Retinal pigment epithelial cell (primary cell): ENCODE data around the gene METTL13.

ENCODE experiments used
- DNase-seq: peaks from one replicate; pipeline ENCODE4 v3.0.0-alpha.2; 2010; ENCODE audit warnings: low read depth
- H3K4me3 ChIP-seq: 2 replicates; pipeline ENCODE4 v1.5.1; 2011; ENCODE audit warnings: mild to moderate bottlenecking, low read length, control low read depth, moderate library complexity
- CTCF ChIP-seq: conservative IDR thresholded peaks from 2 replicates; pipeline ENCODE4 v1.5.1; 2011; ENCODE audit warnings: low read depth, low read length, control low read depth, inconsistent platforms

The METTL13 gene

DNA sequence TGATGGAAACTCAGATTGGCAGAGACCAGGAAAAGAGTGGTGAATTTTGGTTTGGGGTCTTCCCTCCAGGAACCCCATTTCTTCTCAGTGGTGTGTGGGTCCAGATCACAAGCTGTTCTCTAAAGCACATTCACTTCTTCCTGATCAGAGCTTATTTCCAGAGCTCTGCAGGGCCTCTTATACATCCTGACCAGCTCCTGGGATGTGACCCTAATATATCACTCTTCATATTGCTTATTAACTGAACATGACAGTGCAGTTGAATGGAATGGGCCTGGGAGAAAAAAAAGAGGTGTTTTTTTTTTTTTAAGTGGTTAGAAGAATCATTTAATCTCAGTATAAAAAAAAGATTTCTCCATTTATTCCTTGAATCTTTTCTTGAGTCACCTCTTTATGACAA is 30.2 kb downstream of the METTL13 start:
- DNase-seq: no peak
- no peak overlapping the region for H3K4me3 ChIP-seq
- TF ChIP-seq CTCF: no peak

DNA sequence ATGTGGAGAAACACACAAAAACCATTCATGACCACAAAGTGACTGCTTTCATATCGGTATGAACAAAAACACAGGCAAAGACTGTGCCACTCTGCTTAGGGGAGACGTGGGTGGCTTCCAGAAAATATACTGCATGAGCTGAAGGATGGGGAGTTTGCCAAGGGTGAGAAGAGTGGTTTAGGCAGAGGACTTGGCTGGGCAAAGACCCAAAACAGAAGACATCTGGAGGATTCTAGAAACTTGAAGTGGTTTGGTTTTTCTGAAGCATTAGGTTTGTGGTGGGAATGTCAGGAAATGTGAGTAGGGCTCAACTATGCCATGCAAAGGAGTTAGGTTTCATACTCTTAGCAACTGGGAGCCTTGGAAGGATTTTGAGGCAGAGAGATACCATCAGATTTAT is 33.2 kb downstream of the METTL13 start:
- no peak for TF ChIP-seq CTCF
- no peak overlapping the region for H3K4me3 ChIP-seq
- DNase-seq: no peak

DNA sequence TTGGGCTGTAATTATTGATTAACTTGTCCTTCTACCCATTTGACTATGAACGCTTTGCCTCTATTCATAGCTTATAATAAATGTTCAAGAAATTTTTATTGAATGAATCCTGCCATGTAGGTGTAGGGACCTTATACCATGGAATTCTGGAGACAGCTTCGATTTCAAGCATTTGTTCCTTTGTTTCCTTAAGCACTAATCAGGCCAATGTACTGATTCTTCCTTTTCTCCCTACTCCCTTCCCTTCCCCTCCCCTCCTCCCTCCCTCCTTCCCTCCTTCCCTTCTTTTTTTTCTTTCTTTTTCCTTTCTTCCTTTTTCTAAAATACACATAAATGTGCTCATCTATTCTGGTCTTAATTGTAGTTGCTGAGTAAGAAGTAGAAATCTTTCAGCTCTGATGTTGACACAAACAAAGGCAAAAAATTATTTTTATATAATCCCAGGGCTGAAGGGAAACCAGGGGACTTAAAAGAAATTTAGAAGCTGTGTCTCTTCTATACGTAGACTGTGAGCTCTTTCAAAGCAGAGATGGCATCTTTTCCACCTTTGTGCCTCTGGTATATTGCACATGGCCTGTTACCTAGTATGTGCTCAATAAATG is 34.9 kb downstream of the METTL13 start:
- DNase-seq: no peak
- TF ChIP-seq CTCF: no peak

GRCh38 chr1:171817511-171818265 is 36.2 kb downstream of the METTL13 start:
- no peak for DNase-seq
- no peak overlapping the region for H3K4me3 ChIP-seq
- no peak for TF ChIP-seq CTCF

More for the DNA sequence above, 34.9 kb downstream of the METTL13 start:
- no peak overlapping the region for H3K4me3 ChIP-seq

GRCh38 chr1:171819946-171820345 is 38.5 kb downstream of the METTL13 start:
- no peak overlapping the region for H3K4me3 ChIP-seq
- no peak for TF ChIP-seq CTCF
- no peak for DNase-seq

- no peak for DNase-seq
- TF ChIP-seq CTCF: no peak
- H3K4me3 ChIP-seq: no peak overlapping the region
These were observed 45.5 kb downstream of the METTL13 start for GRCh38 chr1:171826973-171827372.

GRCh38 chr1:171828794-171829193 is 47.3 kb downstream of the METTL13 start:
- no peak for TF ChIP-seq CTCF
- no peak for DNase-seq

More at GRCh38 chr1:171828794-171829193, 47.3 kb downstream of the METTL13 start:
- H3K4me3 ChIP-seq: no peak overlapping the region
